GM18909 (cell line): ENCODE measurements around the gene MARS1.
"Not testable (repeated sequence)": the region's sequence is repeated elsewhere in the genome, so short reads cannot be mapped to it uniquely, and the experiment has no call there.

Experiments
- ATAC-seq: cut with Tn5 transposase; IDR thresholded peaks from one replicate; pipeline ENCODE4 v1.9.1; 2021; ENCODE audit warnings: mild to moderate bottlenecking; ENCODE audit not compliant: unreplicated experiment, poor library complexity

The MARS1 gene

DNA sequence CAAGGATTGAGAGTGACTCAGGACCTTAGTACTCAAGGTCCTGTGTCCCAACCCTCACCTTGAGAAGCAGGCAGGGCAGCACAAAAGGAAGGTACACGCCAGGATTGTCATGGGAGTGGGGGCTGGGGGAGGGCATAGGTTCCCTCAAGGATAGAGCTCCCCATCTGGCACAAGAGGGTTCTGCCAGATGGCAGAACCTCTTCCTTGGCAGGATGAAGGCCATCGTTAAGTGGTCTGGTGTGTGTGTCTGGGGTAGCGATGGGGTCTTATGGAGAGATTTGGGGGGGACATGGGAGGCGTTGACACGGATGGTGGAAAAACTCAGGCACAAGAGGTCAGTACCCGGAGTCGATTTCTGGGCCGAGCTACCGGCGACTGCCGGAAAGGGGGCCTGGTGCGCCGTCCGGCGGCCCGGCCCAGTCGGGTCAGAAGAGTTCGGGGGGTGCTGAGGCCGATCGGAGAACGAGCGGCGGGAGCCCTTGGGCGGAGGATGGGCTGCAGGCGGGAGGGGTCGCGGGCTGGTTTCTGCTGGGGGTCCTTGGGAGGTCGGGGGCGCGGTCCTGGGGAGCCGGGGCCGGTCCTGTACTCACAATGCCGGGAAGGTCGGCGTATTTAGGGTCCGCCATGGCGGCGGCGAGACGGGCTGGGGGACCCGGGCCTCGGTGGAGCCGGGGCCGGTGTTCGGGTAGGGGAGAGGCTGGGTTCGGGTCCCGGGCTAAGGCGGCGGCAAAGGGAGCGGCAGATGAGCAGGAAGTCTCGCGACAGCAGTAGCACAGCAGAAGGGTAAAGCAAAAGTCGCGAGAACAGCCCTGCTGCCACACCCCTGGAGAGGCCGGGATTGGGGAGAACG is 58.8 kb downstream of the MARS1 start, which contains the start of gene DCTN2:
TSS of gene DCTN2 (minus strand) at position 755 of the 850 bp plus-strand sequence. CDS start at position 626, 129 bp downstream.
- ATAC-seq = peak; percentile 99

DNA sequence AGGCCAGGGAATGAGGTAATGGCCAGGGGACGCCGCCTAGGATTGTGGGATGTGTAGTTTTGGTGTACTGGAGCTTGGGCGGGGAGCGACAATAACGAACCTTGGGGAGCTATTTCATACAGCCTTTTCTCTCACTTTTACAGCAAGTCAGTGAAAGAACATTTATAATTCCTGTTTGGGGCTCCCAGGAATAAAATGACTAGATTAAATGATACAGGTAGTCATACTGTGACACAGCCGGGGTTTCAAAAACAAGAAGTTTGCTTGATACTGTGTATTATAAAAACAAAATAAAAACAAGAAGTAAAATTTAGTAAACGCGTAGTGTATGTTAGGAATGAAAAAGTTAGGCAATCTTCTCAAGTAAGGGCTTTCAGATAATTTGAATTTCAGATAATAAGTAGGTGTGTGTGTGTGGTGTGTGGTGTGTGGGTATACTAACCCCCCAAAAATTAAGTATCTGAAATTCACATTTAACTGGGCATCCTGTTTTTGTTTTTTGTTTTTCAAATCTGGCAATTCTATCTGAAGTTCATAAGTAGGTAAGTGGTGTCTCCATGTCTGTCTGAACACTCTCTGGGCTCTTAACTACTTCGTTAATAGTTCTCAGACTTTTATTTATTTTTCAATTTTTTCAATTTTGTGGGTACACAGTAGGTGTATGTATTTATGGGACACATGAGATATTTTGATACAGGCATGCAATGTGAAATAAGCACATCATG is 59.6 kb downstream of the MARS1 start:
- no peak for ATAC-seq

DNA sequence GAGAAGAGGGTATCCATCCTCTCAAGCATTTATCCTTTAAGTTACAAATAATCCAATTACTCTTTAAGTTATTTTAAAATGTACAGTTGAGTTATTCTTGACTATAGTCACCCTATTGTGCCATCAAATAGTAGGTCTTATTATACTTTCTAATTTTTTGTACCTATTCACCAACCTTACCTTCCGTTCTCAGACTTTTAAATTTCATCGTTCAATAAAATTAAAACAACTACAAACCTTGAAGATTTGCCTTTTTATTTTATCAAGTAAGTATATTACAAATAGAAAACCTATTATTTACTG is 60.1 kb downstream of the MARS1 start:
- ATAC-seq = no peak

DNA sequence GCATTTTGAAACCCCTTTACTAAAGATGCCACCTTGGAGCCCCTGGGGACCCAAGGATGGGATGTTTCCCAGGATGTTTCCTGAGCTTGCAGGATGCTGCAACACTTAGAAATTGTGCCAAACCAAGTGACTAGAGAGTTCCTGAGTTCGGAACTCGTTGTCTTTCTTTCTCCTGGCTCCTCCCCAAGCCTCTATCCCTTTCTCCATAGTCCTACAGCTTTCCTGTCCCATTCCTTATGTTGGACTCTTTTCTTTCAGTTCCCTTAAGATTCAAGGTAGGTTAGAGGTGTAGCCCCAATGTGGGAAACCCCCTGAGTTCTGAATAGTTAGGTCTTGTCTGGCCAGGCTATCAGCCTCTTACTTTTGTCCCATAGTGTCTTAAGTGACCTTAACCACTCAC is 60.6 kb downstream of the MARS1 start:
- no peak for ATAC-seq

DNA sequence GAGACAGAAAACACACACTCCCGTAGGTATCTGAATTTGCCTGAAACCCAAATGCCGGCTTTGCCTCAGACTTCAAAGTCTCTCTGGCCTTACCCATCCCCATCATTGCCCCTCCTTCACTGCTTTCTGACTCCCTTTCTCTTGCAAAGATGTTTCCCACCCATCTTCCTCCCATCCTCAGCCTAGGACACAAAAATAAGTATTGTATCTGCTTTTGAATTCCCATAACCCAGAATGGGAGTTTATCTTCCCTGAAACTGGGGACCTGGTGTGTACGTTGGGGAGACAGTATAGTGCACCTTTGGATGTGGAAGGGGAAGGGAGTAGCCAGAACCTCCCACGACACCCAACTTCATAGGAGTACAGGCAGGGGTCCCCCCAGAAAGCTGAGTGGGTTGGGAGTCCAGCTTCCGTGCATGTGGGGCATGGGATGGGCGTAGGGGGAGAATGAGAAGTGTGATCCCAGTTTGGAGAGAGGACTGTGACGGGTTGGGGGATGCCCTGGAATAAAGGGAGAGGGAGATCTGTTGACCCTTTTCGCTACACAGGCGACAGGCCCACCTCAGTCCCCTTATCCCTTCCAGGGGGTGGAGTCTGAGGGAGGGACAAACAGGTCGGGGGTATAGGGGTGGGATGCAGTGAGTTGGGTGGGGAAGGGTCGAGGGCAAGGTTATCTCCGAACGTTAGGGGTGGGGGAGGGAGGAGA is 61.5 kb downstream of the MARS1 start:
- ATAC-seq = no peak

DNA sequence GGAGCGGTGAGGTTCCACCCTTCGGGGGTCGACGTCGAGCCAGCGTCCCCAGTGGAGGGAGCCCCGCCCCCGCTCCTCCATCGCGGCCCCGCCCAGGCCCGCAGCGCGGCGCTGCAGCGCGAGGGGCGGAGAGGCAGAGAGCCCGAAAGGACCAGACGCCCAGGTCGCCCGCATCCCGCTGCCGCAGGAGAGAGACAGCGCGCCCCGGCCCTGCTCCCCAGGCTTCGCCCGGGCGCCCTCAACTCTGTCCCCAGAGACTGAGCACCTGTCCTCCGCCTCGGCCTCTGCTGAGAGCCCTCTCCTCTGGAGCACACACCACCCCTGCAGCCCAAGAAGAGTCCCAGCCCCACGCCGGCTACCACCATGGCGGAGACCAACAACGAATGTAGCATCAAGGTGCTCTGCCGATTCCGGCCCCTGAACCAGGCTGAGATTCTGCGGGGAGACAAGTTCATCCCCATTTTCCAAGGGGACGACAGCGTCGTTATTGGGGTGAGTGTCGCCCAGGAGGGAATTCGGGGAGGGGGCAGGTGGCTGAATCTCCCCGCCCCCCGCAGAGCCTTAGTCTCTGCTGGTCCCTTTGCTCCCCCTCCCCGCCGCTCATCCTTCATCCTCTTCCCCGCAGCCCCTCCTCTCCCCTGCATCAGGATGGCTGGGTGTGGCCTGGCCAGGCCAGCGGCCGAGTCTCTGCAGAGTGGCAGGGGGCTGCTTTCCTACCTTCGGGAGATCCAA is 62.2 kb downstream of the MARS1 start, which contains the start of gene KIF5A:
TSS of gene KIF5A (plus strand) at position 136 of the 732 bp plus-strand sequence. CDS start at position 364, 228 bp downstream.
- ATAC-seq = no peak

DNA sequence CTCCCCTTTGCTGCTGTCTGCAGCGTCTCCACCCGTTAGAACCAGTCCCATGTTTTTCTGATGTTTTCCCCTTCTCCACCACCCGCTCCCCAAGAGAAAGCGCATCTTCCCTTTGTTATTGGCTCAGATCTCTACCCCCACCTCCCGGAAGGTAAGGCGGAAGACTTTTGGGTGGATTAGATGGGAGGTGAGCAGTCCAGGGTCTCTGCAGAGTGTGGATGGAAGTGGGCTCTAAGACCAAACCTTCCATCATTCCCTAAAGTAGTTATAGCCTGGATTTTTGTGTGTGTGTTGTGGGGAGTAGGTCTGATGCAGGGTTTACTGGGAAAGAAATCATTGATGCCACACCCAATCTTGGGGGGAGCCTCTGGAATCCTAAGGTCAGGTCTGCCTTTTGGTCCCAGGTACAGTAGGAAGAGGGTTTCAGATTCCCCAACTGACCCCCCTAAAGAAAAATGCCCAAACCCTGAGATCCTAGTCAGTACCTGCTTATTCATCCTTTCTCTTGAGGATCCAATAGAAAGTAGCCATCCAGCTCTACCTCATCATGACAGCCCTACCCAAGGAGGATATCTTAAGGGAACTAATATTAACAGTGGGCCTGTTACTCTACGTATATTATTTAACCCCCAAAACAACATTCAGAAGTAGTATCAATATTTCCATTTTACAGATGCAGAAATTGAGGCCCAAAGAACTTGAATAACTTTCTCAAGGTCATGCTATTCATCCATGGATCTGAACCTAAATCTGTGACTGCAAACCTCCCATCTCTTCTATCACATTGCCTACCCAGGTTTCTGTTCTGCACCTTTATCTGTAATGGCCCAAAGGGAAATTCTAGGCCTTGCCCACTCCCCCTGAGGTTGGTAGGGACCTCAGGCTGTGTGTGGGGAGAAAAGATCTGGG is 63.0 kb downstream of the MARS1 start:
- ATAC-seq = no peak

DNA sequence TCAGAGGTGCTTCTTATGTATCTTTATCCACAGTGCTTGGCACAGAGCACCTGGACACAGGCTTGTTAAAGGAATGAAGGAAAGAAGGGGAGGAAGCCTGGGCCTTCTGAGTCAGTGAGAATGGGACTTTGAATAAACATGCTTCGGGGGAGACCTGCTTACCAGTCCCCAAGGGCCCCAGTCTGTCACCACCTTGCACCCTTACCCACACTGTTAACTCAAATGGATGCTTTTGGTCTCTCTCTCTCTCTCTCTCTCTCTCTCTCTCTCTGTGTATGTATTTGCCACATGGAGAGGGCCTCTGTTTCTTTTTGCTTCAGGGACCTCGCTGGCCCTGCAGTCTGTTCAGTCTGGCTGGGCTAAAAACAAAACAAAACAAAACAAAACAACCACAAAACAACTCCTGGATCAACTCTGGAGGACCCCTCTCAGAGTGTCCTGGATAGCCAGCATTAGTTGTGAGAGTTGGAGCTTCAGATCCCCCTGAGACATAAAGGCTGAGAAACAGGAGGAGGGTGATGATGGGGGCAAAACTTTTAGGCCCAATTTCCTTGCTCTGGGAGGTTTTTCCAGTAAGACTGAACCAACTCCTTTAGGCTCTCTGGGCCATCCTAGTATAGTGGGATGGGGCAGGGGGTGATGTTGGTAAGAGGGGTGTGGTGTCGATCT is 63.9 kb downstream of the MARS1 start:
- no peak for ATAC-seq

DNA sequence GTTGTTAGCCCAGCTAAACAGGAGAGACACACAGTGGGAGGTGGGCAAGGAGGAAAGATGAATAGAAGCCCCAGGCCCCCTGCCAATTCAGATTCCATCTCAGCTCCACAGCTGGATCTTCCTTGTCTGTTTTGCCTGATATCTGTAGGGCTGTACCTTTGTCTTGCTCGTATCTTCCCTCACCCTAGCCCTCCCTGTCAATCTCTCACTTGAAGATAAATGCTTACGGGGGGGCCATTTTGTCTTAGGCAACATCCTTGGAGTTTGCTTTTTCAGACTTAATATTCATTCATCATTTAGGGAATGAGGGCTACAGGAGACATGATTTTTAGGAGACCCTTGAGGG is 64.4 kb downstream of the MARS1 start:
- ATAC-seq = no peak

DNA sequence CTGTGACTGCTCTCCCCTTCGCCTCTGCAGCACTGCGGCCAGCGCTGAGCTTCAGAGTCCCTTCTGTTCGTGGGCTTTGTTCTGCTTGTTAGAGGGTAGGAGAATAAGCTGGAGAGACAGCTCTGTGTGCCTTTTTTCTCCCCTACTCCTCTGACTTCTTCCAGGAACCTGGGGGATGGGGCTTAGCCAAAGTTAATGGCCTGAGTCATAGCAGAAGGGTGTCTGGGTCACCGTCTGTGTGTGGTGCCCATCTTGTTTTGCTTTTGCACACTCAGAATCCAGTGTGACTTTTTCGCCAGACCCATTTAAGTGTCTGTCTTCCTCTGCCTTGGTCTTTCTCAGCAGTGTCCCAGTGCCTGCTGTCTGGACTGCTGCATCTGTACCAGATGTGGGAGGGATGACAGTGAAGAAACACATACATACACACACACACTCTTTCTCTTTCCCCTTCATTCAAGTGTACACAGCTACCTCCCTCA is 65.0 kb downstream of the MARS1 start:
- no peak for ATAC-seq

DNA sequence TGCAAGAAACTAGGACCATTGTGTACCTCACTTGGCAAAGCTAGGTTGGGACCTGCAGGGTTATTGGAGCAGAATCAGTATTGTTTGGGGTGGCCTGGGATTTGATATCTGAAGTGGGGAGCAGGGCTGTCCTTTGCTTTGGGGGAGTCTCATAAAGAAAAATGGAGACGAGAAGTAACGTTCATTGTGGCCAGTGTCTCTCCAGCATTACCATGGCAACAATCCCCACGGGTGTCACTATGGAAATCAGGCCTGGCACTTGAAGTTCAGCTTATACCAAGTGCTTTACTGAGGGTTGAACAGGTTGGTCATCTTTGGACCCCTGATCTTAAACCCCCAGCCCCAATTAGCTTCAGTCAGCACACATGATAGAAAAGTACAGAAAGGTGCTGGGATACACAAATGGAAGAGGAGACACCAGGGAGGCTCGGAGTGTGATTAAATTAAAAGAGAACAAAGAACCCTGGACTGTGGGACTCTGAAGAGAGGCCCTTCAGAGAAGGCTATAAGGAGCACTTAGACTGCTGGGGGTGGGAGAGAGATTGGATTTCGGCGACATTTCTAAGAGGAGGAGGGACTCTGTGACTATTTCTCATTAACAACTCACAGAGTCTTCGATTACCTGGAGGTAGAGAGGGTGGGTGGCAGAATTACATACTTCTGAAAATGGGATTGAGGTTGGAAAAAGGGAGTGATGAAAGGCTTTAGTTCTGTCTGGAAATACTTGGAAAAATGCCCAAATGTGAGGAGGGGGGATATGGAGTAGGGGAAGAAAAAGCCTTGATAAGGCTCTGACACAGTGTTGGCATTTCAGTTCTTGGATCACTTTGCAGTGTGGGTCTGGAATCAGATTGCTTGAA is 65.7 kb downstream of the MARS1 start:
- no peak for ATAC-seq

DNA sequence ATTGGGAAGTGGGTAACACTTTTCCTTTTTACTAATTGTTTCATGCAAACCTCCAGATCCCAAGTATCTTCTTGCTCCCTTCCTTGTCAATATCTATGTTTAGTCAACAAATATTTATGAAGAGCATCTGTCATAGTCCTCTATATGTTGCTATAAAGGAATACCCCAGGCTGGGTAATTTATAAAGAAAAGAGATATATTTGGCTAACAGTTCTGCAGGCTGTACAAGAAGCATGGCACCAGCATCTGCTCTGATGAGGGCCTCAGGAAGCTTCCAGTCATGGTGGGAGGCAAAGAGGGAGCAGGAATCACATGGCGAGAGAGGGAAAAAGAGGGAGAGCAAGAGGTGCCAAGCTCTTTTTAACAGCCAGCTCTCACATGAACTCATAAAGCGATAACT is 66.6 kb downstream of the MARS1 start:
- ATAC-seq = no peak

DNA sequence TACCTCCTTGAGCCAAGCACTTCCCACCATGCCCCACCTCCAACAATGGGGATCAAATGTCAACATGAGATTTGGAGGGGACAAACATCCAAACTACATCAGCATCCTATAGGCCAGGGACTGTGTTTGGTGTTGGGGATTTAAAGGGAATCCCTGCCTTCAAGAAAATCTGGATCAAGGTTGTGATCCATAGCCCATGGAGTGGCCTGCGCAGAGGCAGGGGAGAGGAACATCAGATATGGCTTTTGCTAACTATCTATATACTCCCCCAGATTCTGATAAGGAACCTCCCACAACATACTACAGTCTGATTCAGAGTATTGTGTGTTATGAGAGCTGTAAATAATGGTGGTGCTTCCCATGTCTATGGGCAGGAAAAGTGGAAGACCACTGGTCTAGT is 67.0 kb downstream of the MARS1 start:
- no peak for ATAC-seq

DNA sequence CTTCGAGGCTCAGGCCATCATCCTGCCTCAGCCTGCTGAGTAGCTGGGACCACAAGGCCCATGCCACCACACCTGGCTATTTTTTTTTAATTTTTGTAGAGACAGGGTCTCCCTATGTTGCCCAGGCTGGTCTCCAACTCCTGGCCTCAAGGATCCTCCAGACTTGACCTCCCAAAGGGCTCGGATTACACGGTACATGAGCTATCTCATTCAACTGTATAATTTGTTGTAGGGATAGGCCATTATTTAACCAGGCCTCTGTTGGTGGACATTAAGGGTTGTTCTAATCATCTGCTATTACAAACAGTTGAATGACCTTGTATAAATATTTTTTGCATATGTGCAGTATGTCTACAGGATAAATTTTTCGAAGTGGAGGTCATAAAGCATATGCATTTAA is 71.0 kb downstream of the MARS1 start:
- ATAC-seq = no peak

DNA sequence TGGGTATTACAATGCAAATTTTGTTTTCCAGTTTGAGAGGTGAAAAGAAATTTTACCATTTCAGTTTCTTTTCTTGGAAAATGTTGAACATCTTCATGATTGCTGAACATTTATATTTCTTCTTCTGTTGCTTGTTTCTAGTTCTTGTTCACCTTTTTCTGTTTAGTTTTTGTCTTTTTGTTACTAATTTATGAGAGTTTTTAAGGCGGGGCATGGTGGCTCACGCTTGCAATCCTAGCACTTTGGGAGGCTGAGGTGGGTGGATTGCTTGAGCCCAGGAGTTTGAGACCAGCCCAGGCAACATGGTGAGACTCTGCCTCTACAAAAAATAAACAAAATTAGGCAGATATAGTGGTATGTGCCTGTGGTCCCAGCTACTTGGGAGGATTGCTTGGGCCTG is 72.6 kb downstream of the MARS1 start:
- no peak for ATAC-seq

DNA sequence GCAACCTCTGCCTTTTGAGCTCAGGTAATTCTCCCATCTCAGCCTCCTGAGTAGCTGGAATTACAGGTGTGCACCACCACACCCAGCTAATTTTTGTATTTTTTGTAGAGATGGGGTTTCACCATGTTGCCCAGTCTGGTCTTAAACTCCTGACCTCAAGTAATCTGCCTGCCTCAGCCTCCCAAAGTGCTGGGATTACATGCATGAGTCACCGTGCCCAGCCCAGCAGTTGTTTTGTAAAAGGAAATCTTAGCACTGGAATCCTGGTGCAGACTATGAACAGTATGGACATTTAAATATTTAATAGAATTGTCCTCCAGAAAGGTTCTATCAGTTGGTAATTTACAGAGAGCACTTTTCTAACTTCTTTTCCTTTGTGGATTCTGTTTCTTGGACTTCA is 73.2 kb downstream of the MARS1 start:
- not testable (repeated sequence) for ATAC-seq

DNA sequence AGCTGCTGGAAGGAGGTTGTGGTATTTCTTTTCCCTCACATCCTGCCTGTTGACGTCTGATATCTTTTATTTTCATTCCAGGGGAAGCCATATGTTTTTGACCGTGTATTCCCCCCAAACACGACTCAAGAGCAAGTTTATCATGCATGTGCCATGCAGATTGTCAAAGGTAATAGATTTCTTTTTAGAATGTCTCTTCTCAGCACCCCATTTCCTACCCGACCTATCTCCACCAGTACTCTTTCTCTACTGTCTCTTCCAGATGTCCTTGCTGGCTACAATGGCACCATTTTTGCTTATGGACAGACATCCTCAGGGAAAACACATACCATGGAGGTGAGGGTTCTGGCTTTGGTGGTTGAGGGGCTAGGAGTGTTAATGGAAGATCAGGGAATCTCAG is 75.5 kb downstream of the MARS1 start:
- ATAC-seq = no peak

DNA sequence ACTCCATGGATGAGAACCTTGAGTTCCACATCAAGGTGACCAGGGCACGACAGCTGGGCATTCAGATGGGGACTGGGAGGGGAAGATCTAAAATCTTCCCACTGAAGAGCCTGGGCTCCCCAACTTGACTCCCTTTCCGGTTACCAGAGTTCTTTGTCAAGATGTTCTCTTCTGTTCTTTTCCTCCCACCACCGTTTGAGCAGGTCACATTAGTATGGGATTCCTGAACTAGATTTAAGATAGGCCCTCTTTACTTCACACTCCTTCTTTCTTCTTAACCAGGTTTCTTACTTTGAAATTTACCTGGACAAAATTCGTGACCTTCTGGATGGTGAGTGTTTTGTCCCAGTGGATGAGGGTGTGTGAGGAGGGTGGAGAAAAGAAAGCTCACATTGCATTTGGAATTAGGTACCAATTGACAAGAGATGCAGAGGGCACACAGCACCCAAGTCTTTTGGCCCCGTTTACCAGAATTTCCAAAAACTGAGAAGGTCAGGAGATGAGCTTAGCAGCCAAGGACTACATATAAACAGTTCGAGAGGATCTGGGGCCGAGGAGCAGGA is 76.4 kb downstream of the MARS1 start:
- no peak for ATAC-seq
